ENCODE results near the gene SLC37A1.
"Not testable (repeated sequence)": the region's sequence is repeated elsewhere in the genome, so short reads cannot be mapped to it uniquely, and the experiment has no call there.

The SLC37A1 gene

DNA sequence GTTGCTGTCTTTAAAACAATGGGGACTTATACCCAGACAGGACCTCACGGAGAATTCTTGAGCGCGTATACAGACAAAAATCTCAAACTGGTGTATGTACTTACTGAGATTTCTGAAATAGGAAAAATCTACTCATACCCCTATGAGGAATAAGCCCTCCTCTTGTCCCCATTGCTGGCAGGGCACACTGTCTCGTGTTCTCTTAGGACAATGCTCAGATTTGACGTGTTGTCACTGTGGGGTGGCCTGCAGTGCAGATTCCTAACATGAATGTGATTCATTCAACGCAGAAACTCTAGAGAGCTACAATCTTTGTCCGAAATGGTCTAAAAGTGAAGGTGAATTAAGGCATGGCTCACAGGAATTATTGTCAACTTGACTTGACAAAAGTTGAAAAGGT, 108.6 kb downstream of the SLC37A1 start:
- no peak for DNase-seq

DNA sequence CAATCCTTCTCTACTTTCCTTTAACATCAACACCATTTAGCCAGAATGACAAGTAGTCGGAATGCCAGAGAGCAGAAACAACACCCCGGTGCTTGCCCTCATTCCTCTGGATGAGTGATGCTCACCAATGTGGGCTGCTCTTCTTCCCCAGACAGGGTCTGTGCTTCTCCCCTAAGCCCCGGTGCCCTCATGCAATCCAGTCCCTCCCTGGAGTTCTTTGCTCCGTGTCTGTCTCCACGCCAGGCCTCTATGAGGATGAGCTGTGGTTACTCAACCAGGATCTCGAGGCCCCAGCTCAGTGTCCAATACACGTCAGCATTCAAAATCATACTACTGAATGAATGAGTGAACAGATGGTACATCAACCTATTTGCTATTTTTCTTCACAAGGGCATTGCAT, 110.0 kb downstream of the SLC37A1 start:
- DNase-seq = no peak

DNA sequence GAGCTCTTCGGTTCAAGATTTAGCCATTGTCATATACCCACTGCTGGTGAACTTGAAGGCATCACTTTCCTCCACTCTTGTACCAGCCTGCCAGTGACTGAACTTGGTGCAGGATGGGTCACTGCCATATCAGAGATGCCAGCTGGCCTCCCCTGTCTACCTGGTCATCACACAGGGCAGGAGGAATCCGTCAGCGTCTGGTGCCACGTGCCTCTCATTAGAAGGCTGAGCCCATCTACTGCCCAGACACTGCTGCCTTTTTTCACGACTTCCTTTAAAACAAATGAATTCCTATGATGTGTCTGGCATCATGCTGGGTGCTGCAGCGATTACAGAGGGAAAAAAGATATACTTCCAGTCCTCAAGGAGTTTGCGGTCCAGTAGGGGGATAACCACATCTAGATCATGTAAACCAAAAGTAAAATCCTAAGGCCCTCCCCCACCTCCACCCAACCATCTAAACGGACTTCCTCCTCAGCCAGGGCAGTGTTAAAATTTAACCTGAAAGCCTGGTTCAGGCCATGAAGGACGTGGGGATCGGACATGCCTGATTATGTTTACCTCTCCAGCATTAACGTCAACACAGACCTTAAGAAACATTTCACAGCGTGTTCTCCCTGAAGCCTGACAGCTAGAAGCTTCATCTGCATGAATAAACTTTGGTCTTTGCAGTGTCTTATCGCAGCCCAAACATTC, 110.6 kb downstream of the SLC37A1 start:
- no peak for DNase-seq

DNA sequence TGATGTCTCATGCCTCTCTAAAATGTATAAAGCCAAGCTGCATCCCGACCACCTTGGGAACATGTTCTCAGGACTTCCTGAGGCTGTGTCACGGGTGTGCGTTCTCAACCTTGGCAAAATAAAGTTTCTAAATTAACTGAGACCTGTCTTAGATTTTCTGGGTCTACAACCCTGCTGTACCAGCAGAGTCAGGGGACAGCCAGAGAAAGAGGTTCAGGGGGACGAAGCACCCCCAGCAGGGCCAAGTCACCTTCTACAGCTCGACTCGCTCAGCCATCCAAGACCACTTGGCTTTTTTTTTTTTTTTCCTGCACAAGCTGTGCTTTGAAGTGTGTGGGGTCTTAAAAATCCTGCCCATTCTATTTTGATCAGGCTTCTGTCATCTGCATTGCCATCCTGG, 111.3 kb downstream of the SLC37A1 start:
- DNase-seq = no peak

DNA sequence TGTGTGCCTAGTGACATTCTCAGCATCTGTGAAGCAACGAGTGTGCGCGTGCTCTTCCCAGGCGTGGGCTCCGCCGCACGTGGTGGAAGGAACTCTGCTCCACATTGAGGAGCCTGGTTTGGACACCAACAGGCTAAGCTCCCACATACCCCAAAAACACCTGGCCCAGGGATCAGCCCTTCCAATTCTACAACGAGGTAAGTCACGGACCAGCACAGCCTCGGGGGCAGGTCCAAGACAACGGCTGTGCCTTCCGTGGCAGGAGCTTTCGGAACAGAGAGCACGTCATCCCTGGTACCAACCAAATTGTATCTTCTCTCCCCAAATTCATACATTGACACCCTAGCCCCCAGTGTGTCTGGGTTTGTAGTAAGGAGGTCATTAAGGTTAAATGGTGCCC, 112.5 kb downstream of the SLC37A1 start:
- DNase-seq = no peak

DNA sequence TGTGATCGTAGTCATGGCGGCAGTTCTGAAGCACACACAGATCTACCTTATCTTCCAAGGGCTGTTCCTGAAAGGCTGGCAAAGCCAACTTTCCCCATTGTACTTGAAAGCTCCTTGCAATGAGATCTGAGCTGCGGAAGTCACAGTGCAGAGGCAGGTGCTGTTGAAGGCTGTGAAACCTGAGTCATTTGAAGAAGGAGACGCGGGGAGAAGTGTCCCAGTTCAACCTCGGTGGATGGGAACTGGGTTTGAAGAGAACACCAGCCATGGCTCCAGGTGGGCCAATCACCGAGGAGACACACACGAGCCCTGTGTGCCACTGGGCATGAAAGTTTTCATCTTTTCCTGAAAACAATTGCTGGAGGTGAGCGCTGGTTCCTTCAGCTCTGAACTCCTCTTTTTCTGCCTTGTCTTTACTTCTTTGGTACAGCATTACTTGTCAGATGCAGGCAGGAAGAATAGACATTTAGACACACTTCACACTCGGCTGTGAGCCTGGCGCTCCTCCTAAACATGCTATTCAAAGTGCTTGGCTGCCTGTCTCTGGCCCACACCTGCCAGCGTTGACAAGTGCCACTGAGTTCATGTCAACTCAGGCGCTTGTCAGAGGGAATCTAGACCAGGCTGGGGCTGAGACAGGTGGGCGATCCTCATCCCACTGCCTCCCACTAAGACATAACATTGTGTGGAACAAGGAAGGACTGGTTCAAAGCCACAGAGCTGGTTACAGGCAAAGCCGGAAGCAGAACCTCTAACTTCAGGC, 114.1 kb downstream of the SLC37A1 start:
- DNase-seq = peak; percentile 45

DNA sequence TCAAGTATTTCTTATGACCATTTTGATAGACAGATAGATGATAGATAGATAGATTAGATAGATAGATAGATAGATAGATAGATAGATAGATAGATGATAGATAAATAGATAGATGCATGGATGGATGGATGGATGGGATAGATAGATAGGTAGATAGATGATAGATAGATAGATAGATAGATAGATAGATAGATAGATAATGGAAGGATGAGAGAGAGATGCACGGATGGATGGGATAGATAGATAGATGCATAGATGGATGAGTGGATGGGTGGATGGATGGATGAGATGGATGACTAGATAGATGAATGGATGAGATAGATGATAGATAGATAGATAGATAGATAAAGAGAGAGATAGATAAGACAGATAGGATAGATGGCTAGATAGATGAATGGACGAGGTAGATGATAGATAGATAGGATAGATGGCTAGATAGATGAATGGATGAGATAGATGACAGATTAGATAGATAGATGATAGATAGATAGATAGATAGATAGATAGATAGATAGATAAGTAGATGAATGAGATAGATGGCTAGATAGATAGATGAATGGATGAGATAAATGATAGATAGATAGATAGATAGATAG, 114.9 kb downstream of the SLC37A1 start:
- not testable (repeated sequence) for DNase-seq

DNA sequence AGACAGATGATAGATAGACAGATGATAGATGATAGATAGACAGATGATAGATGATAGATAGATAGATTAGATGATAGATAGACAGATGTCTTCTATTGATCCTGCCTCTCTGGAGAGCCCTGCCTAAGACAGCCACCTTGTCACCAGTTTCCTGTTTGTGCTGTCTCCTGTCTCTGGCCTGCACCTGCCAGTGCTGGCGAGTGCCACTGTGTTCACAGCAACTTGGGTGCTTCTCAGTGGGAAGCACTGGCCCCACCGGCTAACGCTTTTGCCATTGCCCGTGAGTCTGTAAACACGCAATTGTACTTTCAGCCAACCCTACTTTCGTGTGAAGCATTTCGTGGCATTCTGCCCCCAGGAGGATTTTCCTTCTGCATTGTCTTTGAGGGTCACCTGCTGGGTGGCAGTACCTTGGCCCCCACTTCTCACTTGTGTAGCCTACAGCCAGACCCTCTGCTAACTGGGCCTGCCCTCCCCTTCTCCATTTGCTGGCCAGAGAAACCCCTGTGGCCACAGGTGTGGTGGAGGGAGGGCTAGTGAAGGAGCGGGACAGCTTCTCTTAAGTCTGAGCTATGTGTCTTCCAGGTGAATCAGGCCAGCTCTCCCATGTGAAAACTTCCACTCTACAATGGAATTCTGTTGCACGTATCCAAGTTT, 116.4 kb downstream of the SLC37A1 start:
- DNase-seq = no peak

DNA sequence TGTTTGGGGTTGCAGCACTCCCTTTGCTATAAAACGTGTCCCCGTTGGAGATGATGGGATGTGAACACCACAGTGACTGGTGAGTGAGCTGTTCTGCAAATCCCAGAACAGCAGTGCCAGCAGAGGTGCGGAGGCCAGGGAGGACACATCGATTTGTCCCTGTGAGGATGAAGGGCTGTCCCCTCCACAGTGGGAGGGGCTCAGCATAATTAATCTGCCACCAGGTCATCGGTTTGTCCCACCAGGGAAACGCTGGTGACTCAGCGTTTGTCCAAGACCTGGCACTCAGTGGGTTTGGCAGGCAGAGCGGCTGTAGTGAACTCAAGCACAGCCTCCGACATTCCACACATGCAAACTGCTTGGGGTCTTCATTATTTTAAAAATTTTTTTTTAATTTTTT, 117.0 kb downstream of the SLC37A1 start:
- DNase-seq = no peak

Measured in DMS79 treated with DMSO at 0.1 percent for 48 hours (cell line).